HG03097 (cell line): Measurements from ENCODE around the gene LAMA5.

Experiments
- ATAC-seq: cut with Tn5 transposase; IDR thresholded peaks from one replicate; pipeline ENCODE4 v1.9.1; 2021; ENCODE audit not compliant: unreplicated experiment, low FRiP score

LAMA5 gene, protein sequence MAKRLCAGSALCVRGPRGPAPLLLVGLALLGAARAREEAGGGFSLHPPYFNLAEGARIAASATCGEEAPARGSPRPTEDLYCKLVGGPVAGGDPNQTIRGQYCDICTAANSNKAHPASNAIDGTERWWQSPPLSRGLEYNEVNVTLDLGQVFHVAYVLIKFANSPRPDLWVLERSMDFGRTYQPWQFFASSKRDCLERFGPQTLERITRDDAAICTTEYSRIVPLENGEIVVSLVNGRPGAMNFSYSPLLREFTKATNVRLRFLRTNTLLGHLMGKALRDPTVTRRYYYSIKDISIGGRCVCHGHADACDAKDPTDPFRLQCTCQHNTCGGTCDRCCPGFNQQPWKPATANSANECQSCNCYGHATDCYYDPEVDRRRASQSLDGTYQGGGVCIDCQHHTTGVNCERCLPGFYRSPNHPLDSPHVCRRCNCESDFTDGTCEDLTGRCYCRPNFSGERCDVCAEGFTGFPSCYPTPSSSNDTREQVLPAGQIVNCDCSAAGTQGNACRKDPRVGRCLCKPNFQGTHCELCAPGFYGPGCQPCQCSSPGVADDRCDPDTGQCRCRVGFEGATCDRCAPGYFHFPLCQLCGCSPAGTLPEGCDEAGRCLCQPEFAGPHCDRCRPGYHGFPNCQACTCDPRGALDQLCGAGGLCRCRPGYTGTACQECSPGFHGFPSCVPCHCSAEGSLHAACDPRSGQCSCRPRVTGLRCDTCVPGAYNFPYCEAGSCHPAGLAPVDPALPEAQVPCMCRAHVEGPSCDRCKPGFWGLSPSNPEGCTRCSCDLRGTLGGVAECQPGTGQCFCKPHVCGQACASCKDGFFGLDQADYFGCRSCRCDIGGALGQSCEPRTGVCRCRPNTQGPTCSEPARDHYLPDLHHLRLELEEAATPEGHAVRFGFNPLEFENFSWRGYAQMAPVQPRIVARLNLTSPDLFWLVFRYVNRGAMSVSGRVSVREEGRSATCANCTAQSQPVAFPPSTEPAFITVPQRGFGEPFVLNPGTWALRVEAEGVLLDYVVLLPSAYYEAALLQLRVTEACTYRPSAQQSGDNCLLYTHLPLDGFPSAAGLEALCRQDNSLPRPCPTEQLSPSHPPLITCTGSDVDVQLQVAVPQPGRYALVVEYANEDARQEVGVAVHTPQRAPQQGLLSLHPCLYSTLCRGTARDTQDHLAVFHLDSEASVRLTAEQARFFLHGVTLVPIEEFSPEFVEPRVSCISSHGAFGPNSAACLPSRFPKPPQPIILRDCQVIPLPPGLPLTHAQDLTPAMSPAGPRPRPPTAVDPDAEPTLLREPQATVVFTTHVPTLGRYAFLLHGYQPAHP (N-terminal part only)

DNA sequence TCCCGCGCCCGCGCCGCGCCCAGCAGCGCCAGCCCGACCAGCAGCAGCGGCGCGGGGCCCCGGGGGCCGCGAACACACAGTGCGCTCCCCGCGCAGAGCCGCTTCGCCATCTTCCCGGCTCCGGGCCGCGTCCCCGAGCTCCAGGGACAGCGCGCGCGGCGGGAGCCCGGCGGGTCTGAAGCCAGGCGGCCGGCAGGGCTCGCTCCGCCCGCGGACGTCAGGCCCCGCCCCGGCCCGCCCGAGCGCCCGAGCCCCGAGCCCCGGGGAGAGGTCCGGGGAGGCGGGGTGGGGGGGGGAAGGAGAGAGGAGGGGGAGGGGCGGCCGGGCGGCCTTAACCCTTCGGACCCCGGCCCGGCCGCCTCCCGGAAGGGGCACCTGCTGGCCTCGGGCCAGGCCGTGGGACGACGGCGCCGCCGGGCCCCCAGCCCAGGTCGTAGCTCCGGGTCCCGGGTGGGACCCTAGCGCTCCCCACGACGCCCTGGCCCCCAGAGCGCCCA is at the start of gene LAMA5:
LAMA5 (minus strand) TSS at position 177 of the 497 bp plus-strand sequence; CDS start at position 110, 67 bp downstream.
- ATAC-seq, result no peak

DNA sequence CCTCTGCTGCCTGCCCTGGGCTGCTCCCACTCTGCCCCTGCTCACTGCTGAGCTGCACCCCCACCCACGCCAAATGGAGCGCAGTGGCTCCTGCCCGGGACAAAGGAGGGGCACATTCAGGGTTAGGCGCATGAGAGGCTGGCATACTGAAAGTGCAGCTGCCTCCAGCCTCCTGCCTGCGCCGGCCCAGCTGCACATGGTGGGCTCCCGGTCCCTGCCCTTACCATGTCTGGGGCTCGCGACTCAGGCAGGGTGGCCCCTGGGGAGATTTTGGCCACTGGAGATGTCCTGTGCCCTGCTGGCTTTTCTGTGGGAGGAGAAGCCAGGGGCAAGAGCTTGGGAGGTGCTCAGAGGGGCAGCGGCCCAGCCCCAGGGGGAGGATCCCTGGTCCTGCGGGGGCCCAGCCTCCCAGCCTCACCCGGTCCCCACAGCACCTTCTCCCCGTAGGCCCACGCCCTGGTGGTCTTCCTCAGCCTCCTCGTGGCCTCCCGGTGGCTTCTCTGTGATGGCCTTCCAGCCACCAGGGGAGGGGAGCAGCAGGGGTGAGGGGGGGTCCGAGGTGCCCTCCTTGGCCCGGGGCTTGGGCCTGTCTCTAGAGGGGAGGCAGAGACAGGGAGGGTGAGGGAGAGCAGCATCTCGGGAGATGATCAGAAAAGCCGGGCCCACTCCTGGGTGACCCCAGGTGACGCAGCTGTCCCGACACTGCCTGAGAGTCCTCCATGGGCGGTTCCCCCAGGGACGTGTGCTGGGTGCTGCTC is 48.4 kb upstream of the LAMA5 start:
- no peak for ATAC-seq

DNA sequence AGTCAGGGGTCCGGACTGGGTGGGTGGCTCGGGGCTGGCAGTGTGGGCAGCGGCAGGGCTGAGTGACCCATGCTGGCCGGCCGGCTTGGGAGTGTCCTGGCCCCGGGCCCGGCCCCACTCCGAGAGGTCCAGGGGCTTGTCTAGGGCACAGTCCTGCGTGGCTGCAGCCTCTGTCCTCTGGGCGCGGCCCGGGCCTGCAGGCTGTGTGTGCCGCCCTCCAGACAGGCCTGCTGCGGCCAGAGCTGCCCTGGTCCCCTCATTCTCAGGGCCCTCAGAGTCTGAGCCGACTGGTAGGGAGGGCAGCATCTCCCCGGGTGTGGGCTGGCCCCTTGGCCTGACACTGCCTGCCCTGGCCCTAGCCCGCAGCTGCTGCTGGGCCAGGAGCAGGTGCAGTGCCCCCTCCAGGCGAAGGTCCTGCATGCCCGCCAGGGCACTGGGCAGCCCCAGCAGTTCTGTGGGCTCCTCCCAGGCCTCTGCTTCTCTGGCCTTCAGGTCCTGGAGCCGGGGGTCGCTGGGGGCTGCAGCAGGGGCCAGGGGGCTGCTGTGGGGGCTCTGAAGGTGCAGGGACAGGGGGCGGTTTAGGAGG is 46.9 kb upstream of the LAMA5 start:
- ATAC-seq, result no peak

DNA sequence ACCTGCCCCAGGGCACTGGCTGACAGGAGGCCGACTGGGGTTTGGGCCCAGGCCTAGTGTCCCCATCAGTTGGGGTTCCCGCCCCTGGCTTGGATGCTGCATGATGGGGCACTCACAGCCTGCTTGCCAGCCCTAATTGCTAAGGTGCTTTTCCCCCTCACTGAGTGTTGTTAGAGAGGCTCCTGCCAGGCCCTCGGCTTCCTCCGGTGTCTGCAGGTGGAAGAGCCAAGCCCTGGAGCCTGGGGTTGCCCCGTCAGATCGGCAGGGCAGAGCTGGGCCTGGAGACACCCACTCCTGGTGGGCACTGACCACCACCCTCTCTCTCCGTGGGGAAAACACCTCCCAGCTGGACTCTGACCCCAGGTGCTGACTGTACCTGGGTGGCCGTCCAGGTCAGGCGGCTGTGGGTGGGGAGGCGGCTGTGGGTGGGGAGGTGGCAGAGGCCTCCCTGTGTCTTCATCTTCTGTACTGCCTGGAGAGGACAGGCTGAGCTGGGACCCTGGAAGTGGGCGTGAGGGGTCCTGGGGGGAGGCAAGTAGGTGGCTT is 46.0 kb upstream of the LAMA5 start:
- no peak for ATAC-seq

DNA sequence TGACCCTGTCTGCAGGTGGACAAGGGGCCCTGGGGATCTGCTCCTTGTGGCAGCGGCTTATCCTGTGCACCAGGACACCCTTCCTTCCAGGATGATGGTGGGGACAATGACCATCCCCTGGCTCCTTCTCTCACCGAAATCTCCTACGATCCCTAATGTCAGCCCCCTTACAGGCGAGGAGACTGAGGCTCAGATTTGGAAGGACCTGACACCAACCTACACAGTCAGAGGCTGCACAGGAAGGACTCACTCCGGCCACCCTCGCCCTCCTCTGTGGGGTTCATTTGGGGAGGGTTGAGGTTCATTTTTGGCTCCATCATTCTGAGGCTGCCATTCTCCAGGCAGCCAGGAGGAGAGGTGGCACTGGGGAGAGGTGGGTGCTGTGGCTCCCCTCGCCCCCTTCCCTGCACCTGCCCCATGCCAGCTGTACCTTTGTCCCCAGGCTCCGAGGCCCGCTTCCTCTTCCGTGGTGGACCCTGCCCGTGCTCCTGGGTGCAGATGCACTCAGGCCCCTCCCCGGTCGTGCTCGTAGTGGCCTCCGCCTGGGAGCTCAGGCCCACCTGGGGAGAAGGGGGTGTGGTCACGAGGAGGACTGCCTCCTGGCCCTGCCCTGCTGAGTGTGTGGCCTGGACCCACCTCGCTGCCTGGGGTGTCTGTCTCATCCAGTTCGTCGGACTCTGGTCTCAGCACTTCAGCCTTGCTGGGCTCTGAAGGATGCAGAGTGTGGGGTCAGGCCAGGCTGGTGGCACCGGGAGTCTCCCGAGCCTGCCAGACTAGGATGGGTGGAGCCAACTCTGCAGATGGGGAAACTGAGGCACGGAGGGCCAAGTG is 45.3 kb upstream of the LAMA5 start:
- ATAC-seq, result no peak

DNA sequence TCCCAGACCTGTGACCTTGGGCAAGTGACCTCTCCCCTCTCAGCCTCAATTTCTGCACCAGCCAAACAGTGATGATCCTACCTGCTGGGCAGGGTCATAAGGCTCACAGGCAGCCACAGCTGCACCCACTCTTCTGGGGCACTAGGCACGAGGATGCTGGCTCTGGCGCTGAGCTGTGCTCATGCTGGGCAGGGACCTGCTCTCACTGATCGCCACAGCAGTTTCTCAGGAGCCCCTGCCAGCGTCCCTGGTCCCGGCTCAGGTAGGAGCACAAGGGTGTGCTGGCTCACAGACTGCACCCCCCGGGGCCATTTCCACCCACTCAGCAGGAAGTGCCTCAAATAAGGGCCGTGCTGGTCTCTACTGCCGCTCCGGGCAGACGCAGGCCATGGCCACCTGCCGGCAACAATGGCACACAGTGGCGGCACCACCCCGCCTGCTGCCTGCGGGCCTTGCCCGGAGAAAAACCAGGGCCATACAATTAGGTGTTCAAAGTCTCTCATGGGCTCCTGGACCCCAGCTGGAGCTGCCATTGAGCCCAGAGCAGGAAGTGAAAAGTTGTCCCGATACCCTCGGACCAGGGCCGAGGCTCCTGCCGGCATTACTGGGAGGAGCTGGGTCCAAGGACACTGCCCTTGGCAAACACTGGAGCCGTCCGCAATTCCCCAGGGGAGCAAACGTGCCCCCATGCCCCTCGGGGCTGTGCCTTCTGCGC is 44.5 kb upstream of the LAMA5 start:
- ATAC-seq, result no peak

DNA sequence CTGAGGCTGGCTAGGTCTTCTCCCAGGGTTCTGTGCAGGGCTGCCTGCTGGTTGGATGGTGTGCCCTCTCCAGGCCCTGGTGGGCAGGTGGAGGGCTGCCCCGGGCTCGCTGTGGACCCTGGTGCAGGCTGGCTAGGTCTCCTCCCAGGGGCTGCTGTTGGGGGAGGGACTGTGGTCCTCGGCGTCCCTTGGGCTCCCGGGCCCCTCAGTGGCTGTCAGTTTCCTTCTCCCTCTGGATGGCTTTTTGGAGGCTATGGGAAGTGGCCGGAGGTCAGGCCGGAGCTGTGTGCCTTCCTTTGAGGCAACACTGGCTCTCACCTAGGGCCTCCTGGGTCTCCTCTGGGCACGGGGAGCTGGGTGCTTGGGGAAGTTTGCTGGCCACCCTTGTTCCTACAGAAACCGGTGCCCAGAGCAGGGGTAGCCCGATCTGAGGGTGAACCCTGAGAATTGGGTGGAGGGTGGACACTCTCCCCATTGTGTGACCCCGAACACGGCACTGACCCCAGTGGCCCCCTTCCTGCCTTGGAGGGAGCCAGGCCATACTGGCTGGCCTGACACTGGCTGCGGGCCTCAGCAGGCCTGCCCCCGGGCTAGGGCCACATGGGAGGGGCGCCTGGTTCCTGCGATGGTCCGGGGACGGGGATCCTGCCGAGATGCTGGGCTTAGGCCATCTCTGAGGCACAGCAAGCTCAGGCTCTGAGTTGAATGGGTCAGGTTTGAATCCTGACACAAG is 43.8 kb upstream of the LAMA5 start:
- ATAC-seq, result no peak

DNA sequence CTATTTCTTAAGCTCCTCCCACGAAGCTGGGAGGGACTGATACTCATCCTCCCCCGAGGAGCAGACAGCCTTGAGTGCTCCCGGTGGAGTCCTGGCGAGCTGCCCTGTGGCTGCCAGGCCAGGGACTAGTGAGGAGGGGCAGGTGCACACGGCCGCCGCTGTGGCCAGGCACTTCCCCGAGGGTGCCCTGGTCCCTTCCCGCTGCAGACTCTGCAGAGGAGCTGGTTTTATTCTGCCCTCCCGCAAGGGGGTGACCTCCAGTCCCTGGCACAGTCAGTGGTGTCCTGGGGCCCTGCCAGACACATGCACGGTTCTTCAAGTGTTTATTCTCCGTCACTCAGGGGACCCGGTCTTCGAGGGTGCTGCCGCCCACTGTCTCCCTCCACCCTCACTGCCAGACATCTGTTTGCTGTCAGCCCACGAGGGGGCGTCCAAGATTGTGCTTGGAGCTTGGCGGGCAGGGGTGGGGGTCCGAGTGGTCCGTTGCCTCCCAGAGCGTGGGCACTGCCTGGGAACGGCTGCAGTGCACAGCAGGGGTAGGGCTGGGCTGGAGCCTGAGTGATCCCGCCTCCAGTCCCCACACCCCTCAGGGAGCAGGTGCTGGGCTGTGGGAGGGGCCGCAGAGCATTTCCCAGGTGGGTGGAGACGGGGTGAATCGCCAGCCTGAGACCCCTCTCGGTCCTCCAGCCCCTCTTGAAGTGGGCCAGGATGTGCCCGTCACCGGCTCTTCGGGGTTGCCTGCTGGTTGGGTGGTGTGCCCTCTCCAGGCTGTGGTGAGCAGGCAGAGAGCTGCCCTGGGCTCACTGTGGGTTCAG is 43.0 kb upstream of the LAMA5 start:
- ATAC-seq, result no peak

DNA sequence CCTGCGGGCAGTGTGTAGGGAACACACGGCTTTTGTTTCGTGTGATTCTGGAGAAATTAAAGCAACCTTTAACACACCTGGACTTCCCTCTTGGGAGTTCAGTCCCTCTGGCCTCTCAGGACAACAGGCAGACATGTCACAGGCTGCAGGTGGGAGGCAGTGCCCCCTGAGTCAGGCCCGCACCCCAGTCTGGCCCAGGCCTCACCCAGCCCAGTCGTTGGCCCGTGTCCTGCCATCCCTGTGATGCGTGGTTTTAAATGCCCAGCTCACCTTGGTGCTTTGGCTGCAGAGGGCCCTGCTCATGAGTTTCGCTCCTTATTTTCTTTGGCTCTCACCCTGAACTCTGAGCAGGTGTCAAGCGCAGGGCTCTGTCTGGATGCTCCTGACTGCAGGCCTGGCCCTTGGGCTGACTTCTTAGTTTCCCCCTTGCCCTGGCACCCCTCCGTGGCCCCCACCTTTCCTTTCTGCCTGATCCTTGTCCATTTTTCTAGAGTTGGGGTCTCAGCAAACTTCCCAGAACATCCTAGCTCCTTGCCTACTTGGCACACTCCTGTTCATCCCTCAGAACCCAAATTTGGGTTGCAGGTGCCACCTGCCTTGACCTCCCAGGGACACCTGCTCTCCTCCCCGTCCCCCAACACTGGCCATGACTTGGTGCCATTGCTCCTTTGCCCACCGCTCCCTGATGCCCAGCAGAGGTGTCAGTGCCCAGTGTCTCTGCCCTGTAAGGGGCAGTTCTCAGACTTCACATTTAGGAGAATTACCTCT is 42.2 kb upstream of the LAMA5 start:
- ATAC-seq, result no peak

DNA sequence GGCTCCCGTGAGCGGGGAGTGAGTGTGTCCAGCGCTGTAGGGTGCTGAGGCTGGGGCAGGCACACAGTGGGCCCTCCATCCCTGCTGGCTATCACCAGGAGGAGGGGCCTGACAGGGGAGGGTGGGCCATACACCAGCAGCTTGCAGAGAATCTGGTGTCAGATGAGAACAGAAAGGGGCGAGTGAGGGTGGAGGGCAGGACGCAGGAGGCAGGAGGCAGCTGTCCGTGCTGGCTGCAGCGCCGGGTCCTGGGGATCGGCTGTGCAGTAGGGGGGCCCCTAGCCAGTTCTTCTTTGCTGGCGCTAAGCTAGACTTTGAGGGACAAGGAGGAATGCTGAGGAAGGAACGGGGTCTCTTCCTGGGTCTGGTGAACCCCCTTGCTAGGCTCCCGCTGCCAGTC is 41.5 kb upstream of the LAMA5 start:
- ATAC-seq, result no peak

DNA sequence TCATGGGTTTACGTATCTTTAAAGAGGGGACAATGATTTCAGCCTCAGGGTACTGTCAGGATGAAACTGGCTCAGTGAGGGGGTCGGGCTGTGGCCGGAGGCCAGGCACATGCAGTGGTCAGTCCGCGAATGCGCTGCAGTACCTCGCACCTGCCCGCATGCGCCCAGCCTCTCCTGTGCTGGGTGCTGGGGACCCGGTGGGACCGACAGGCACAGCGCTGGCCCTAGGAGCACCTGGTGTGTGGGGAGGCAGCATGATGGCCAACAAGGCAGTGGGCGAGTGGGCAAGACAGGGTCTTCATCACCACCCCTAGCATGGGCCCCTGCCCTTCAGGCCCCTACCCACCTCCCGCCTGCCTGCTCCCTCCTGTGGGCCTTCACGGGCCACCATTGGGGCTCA is 40.9 kb upstream of the LAMA5 start:
- no peak for ATAC-seq

DNA sequence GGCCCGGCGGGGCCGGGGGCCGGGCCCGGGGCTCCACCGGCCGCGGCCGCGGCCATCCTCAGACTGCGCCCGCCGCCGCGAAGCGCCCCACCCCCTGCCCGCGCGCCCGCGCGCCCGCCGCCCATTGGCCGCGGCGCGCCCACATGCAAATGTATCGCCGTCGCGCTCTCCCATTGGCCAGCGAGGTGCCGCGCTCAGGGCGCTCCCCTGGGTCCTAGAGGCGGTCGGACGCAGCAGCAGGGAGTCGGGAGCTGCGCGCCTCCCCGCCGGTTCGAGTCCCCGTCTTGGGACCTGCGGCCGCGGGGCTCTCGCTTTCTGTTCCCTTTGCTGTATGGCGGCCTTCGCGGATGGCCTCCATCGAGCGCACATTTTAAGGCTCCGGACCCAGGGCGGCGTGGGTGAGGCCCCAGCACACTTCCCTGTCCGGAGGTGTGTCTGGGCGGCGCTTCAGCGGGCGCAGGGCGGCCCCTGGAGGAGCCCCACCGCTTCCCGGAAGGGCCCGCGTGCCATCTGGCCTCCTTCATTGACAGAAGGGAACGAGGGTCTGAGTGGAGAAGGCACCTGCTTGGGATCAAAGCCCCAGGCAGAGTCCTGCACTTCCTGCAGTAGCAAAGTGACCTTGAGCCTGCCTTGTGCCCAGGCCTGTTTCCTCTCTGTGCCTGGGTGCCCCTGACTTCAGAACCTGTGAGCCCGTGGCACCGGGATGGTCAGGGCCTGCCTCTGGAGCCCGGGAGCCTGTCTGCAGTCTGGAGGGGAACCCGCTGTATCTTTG is 40.3 kb upstream of the LAMA5 start, which contains the start of gene CABLES2:
CABLES2 (minus strand) TSS at position 65 of the 772 bp plus-strand sequence; CDS start at position 56, 9 bp downstream.
- ATAC-seq, result peak; percentile 66

DNA sequence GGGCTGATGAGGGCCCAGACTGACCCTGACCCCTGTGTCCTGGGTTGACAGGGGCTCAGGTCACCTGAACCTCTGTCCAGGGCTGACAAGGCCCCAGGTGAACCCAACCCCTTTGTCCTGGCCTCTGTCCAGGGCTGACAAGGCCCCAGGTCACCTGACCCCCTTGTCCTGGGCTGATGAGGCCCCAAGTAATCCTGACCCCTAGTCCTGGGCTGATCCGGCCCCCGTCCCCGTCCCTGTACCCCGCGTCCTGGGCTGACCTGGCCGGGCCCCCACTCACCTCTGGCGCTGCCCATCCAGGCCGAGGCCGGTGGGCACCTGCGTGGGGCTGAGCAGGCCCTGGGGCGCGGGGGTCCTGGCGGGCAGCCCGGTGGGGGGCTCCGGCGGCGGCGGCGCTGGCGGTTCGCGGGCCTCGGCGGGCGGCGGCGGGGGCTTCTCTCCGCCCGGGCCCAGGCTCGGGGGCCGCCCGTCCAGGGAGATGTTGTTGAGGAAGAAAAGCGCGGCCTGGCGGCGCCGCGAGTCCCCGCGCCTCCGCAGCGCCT is 39.6 kb upstream of the LAMA5 start:
- ATAC-seq, result no peak

DNA sequence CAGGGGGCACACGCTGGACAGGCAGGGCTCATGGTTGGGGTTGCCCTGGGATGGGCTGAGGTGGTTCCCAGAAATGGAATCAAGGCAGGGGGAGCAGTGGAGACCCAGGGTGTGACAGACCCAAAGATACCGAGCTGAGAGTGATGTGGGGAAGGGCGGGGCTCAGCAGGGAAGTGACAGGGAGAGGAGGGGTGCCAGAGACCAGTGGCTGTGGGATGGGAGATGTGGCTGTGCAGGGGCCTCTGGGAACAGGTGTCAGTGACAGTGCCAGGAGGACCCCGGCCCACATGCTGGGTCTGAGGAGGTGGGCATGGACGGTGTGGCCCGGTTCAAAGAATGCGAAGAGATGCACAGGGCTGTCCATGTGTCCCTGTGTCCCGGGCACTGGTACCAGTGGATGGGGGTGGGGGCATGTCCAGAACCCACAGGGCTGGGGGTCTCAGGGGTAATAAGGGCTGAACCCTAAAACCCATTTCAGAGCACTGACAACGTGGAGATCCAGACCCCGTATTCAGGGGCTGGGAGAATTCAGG is 38.9 kb upstream of the LAMA5 start:
- no peak for ATAC-seq
